ENCODE measurements around the gene FRMD5. TPM values are rescaled to one million over a fixed set of nuclear protein-coding genes. Genes with fewer than 3 reads are reported as not detected.

The FRMD5 gene
- total RNA-seq, 1 donor from 2014 or later: 1.5 TPM

DNA sequence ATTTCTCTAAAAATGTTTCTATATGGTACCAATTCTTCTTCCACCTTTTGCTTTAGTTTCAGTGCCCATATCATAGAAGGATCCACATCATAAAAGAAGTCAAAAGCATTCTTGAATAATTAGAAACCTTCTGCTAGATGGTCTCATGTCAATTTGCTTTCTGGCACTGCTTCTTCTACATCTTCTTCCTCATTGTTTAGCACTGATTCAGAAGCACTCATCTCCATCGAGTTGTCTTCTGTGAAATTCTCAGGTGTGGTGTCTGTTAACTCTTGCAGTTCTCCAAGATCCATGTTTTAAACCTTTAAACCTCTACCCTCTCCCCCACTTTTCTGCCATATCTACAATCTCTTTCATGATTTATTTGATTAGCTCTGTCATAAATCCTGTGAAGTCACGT lies 213.5 kb downstream of the FRMD5 start:
- DNase-seq (ENCODE audit: low read depth in 2 of 2): no peak

DNA sequence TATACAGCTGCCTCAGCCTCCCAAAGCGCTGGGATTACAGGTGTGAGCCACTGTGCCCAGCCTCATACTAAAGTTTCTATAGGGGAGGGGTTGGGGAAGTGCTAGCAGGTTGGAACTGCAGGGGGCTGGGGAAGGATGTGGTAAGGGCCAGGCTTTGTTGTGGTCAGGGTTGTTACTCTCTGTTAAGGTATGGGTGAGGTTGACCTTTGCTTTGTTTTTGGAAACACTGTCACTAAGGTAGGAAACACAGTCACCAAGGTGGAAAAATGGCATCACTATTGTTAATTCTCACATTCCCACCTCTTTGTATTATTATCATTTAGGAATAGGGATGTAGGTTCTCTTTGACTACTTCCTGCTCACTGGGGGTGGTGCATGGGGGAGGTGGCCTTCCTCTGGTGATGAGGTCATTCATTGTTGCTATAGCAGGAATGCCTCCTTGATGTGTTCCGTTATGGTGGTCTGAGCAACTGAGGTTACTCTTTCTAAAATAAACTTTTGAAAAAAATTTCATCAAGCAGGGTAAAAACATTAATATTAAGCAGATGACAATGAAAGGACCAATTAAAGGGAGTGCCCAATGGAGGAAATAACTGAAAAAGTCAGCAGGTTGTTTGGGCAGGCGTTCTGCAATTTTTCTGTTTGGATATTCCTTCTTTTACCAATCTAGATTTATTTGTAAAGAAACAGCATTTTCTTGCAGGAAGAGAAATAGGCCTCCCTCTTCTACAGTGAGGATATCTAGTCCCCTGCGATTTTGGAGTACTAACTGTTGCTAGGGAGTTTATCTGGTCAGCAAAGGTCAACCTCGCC lies 217.8 kb downstream of the FRMD5 start:
- peak; percentile 56 to 62 for DNase-seq (ENCODE audit: low read depth in 2 of 2)

- DNase-seq (ENCODE audit: low read depth in 2 of 2): no peak
Measured at GRCh38 chr15:43975770-43976169, 219.3 kb downstream of the FRMD5 start.

DNA sequence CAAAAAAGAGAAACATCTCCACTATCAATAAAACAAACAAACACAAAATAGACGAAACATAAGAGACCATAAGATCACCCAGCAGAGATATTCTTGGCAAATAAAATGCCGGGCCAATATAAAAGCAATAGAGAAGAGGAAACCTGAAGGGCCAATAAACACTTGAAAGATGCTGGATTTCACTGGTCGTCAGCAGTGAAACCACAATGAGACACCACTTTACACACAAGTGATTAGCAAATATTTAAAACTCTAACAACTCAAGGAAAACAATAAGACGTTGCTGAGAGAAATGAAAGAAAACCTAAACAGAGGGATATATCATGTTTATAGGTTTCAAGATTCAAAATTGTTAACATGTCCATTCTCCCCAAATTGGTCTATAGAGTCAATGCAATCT lies 219.7 kb downstream of the FRMD5 start:
- DNase-seq (ENCODE audit: low read depth in 2 of 2): no peak

DNA sequence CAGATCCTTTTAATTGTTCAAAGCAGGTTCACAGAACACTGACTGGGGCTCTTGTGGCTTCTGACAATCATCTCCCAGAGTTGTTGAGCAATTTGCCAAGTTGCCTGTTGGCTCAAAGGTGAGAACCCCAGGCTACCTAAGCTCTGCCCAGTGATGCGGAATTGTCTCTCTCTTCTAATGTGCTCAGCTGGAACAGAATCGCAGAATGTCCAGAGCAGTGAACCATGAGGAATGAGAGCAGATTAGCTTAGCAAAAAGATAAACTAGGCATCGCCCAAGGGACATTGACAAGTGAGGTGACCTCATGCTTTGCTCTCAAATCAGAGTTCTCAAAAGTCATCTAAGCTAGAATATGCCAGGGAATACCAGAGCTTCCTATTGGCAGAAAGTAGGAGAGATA lies 220.2 kb downstream of the FRMD5 start:
- DNase-seq (ENCODE audit: low read depth in 2 of 2): no peak

DNA sequence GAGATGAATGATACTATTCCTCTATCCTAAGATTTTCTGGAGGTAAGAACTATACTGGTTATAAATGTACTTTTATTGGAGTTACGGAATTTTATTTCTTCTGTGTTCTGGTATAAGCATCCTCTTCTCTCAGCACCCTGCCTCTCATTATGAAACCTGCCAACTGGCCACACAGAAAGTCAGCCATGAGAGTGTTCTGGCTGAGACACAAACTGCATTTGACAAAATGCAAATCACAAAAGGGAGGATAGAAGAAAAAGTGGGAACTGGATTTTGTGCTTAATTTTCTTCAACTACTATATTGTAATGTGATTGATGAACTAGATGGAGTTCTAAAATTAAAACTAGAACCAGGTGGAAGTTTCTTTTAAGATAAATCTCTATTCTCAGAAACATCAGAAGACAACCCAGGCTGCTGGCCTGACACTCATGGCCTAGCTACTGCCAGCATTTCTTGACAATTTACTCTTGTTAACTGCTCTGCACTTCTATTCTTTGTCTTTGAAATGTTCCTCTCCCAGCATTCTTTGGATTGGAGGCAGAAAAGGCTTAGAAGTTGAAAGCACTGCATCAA lies 225.2 kb downstream of the FRMD5 start:
- no peak for DNase-seq (ENCODE audit: low read depth in 2 of 2)

- no peak for DNase-seq (ENCODE audit: low read depth in 2 of 2)
Measured at GRCh38 chr15:43968551-43968950, 226.5 kb downstream of the FRMD5 start.

DNA sequence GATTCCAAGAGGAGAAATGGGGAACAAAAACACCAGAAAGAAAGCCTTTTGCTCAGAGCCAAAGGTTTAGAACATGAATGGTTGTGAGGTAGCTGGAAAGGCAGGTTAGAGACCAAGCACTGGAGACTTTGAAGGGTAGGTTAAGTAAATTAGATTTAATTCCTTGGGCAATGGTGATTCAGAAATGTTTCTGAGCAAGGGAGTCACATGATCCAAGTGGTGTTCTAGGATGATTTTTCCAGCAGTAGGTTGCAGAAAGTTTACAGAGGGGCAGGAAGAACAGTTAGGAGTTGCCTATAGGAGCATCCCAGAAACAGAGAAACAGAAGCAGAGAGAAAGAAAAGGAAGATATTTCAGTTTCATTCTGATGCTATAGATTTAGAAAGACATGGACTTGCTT lies 228.4 kb downstream of the FRMD5 start:
- DNase-seq (ENCODE audit: low read depth in 2 of 2): no peak

GRCh38 chr15:43958861-43959330 lies 236.2 kb downstream of the FRMD5 start:
- peak in 1 of 2 donors; percentile 60 for DNase-seq (ENCODE audit: low read depth in 2 of 2)

DNA sequence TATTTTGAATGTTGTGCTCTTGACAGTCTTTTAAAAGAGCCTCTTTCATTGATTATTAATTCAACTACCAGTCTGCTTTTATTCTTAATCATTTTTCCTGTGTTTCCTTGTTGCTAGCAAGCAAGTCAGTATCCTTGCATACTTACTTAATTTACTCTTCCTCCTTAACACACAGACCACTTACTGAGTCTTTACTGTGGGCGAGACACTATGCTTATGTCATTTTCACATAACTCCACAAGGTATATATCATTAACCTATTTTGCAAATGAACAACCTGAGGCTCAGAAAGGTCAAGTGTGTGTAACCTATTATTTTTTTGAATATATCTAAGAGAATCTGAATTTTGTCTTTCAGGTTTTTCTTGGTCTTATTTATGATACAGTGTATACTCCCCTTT lies 237.3 kb downstream of the FRMD5 start:
- DNase-seq (ENCODE audit: low read depth in 2 of 2): no peak

DNA sequence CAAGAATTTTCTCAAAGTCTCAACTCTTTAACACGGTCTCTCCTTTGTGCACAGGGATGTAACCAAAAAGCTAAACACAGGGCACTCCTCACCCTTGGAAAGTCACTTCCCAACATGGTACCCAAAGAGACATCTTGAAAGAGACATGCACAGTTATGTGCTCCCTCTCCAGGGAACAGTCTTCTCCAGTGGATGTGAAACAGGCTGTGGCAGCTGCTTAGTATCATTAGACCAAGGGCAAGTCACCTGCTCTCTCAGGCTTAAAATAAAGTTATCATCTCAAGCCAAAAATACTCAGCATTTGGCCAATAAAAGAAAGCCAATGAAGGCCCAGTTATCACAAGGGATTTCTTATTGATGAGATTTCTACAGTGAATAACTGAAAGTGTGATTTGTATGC lies 239.9 kb downstream of the FRMD5 start:
- no peak for DNase-seq (ENCODE audit: low read depth in 2 of 2)

GRCh38 chr15:43954181-43954621 lies 240.9 kb downstream of the FRMD5 start:
- no peak for DNase-seq (ENCODE audit: low read depth in 2 of 2)

- DNase-seq (ENCODE audit: low read depth in 2 of 2): no peak
Measured at GRCh38 chr15:43953402-43953801, 241.7 kb downstream of the FRMD5 start.

DNA sequence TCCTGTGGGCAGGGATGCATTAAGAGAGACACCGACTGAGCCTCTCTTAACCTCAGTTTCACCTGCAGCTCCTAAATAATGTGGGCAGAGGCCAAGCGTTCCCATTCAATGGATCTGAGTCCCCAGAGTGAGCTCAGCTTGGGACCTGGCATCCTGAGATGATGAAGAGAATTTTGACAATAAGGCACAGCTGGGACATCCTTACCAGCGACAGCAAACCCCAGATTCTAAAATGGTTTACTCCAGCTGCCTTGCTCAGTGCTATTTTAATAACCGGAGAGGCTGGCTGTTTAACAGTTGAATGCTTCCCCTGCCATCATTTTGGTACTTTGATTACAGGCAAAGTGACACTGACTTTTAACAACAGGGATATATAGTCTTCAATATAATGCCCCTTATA lies 244.5 kb downstream of the FRMD5 start:
- DNase-seq (ENCODE audit: low read depth in 2 of 2): no peak

DNA sequence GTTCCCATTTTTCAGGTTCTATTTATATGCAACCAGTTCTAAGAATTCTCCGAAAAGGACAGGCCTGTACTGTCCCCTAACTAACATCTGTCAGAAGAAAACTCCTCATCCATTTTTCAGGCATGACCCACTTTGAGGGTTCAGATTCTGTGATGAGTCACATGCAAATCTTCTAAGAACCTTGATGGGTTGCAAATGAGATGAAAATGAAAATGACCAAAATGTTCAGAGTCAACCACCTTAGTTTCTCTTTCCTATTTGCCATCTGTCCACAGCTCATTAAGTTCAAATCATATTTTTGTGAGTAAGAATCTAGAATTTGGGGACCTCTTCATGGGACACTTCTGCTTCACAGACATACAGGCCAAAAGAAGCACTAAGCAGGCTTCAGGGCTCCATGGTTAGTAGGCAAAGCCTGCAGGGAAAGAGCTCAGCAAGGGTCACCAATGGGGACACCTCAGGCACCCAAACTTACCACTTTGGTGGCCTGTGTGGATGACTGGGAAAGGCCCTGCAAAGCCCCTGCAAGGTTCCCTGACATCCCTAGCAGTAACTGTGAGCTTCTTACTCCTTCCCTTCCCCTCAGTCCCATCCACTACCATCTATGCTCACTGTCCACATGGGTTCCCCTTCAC lies 246.3 kb downstream of the FRMD5 start:
- DNase-seq (ENCODE audit: low read depth in 2 of 2): no peak

- DNase-seq (ENCODE audit: low read depth in 2 of 2): no peak
Measured at GRCh38 chr15:43943511-43943910, 251.6 kb downstream of the FRMD5 start.

DNA sequence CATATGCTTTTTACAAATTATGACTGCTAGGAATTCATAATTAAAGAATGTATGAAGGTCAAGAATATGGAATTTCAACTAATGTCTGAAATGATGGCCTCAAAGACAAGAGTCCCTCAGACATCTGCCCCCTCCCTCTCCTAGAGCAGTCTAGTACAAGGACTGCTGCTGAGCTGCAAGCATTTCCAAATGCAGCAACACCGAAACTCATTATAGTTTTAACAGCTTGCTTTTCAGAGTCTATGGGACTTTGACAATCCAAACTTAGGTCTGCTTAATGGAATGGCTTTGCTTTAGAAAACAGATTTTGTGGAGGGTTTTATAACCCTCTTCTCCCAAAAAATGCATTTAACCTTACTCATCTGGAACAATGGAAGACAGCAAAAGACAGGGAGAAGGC lies 252.9 kb downstream of the FRMD5 start:
- DNase-seq (ENCODE audit: low read depth in 2 of 2): no peak

GRCh38 chr15:43941555-43941954 lies 253.5 kb downstream of the FRMD5 start:
- no peak for DNase-seq (ENCODE audit: low read depth in 2 of 2)

DNA sequence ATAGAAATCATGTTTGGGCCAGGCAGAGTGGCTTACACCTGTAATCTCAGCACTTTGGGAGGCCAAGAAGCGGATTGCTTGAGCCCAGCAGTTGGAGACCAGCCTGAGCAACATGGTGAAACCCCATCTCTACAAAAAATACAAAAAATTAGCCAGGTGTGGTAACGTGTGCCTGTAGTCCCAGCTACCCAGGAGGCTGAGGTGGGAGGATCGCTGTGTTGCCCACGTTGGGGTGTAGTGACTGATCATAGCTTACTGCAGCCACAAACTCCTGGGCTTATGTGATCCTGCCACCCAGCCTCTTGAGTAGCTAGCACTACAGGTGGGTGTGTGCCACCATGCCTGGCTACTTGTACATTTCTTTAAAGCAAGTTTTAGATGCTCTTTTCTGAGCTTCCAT lies 254.0 kb downstream of the FRMD5 start:
- DNase-seq (ENCODE audit: low read depth in 2 of 2): no peak

DNA sequence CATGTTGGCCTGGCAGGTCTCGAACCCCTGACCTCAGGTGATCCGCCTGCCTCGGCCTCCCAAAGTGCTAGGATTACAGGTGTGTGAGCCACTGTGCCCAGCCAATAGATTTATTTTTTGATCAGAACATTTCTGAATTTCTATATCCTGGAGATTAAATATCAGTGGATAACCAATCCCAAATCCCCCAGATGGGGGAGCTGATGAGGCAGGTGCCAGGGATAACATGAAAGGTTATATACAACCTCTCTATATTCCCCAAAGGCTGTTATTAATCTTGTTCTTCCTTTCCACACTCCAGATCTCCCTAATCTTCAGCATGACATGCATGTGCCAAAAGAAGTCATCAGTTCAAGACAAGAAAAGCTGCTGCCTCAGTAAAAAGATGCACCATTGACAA lies 256.0 kb downstream of the FRMD5 start:
- DNase-seq (ENCODE audit: low read depth in 2 of 2): peak; percentile 40 to 59

GRCh38 chr15:43934480-43934879 lies 260.6 kb downstream of the FRMD5 start:
- no peak for DNase-seq (ENCODE audit: low read depth in 2 of 2)

GRCh38 chr15:43932907-43933306 lies 262.2 kb downstream of the FRMD5 start:
- peak in 1 of 2 donors; percentile 65 for DNase-seq (ENCODE audit: low read depth in 2 of 2)
